Measurements from ENCODE around the gene LENEP. TPM values are rescaled to one million over a fixed set of nuclear protein-coding genes. Genes with fewer than 3 reads are reported as not detected.
A peak's percentile ranks its signal among the peaks of the same experiment; 100 is the strongest.
"Not testable (repeated sequence)": the region's sequence is repeated elsewhere in the genome, so short reads cannot be mapped to it uniquely, and the experiment has no call there.

Gene LENEP
- polyA plus RNA-seq, 1 experiment, result not detected

- no peak for DNase-seq (ENCODE audit: low read depth)
- ChIA-PET POLR2A (no interaction called here), CTCF (no interaction called here)
- Histone ChIP-seq H3K36me3 (ENCODE audit: control insufficient read depth, insufficient read depth, low read length) (peaks cover 17% of the 10 kb centered on the region), H3K27me3 (ENCODE audit: control insufficient read depth, insufficient read depth, low read length) (no peaks in the 10 kb centered on the region), H3K4me3 (ENCODE audit: low read depth, low read length) (no peak overlapping the region)
- TF ChIP-seq CTCF (IDR thresholded peaks at IDR 0.05; ENCODE audit: insufficient read depth, low read depth, low read length), result no peak
Observed at GRCh38 chr1:154990276-154990675, 3.1 kb upstream of the LENEP start.

- TF ChIP-seq CTCF (IDR thresholded peaks at IDR 0.05; ENCODE audit: insufficient read depth, low read depth, low read length), result peak; percentile 28
- Histone ChIP-seq H3K27me3 (ENCODE audit: control insufficient read depth, insufficient read depth, low read length) (no peaks in the 10 kb centered on the region), H3K36me3 (ENCODE audit: control insufficient read depth, insufficient read depth, low read length) (peaks cover 14% of the 10 kb centered on the region), H3K4me3 (ENCODE audit: low read depth, low read length) (no peak overlapping the region)
- CTCF ChIA-PET, result interaction anchor here (0.6 to 9.0 kb wide), 6 partner anchors 10 to 96 kb away, joined by 3 to 95 read pairs (median 10); partner anchors contain the start of genes ADAM15, FLAD1 and PBXIP1
- DNase-seq (ENCODE audit: low read depth), result no peak
- POLR2A ChIA-PET, result no interaction called here
Observed at GRCh38 chr1:154992721-154993571, 440 bp upstream of the LENEP start.

- DNase-seq (ENCODE audit: low read depth), result no peak
- ChIA-PET POLR2A (interaction anchor here (0.5 to 0.6 kb wide), 2 partner anchors 28 to 1717 kb away, joined by 3 to 4 read pairs; no protein-coding TSS in a partner anchor), CTCF (interaction anchor here (1.1 to 9.0 kb wide), 8 partner anchors 11 to 57 kb away, joined by 3 to 95 read pairs (median 6); partner anchors contain the start of genes ADAM15, FLAD1, PBXIP1 and SHC1)
- no peak overlapping the region for H3K4me3 ChIP-seq (ENCODE audit: low read depth, low read length)
- TF ChIP-seq CTCF (IDR thresholded peaks at IDR 0.05; ENCODE audit: insufficient read depth, low read depth, low read length), result no peak
- H3K36me3 ChIP-seq (ENCODE audit: control insufficient read depth, insufficient read depth, low read length), result peaks cover 5% of the 10 kb centered on the region; the same call in 1 of the 2 replicates
- H3K27me3 ChIP-seq (ENCODE audit: control insufficient read depth, insufficient read depth, low read length), result no peaks in the 10 kb centered on the region
Observed at GRCh38 chr1:154994269-154994587, 842 bp downstream of the LENEP start.

GRCh38 chr1:154994591-154994990 is 1.2 kb downstream of the LENEP start:
- TF ChIP-seq CTCF (IDR thresholded peaks at IDR 0.05; ENCODE audit: insufficient read depth, low read depth, low read length), result no peak
- peaks cover 3% of the 10 kb centered on the region; the same call in 1 of the 2 replicates for H3K36me3 ChIP-seq (ENCODE audit: control insufficient read depth, insufficient read depth, low read length)
- ChIA-PET CTCF (interaction anchor here (1.1 to 9.0 kb wide), 8 partner anchors 11 to 51 kb away, joined by 3 to 95 read pairs (median 11); partner anchors contain the start of genes FLAD1, PBXIP1 and SHC1), POLR2A (interaction anchor here (0.6 kb wide), 1 partner anchor 1717 kb away, joined by 3 read pairs; no protein-coding TSS in a partner anchor)
- no peak overlapping the region for H3K4me3 ChIP-seq (ENCODE audit: low read depth, low read length)
- no peak for DNase-seq (ENCODE audit: low read depth)
- no peaks in the 10 kb centered on the region for H3K27me3 ChIP-seq (ENCODE audit: control insufficient read depth, insufficient read depth, low read length)

GRCh38 chr1:154995301-154995983 is 2.1 kb downstream of the LENEP start:
- ChIA-PET POLR2A (interaction anchor here (0.7 kb wide), 1 partner anchor 368 kb away, joined by 14 read pairs; no protein-coding TSS in a partner anchor), CTCF (interaction anchor here (0.7 to 9.0 kb wide), 12 partner anchors 8 to 516 kb away, joined by 3 to 95 read pairs (median 7); partner anchors contain the start of genes FLAD1, PBXIP1, PYGO2 and SHC1)
- not testable (repeated sequence) for H3K27me3 ChIP-seq (ENCODE audit: control insufficient read depth, insufficient read depth, low read length); DNase-seq (ENCODE audit: low read depth); H3K36me3 ChIP-seq (ENCODE audit: control insufficient read depth, insufficient read depth, low read length); H3K4me3 ChIP-seq (ENCODE audit: low read depth, low read length)
- peak; percentile 56 for TF ChIP-seq CTCF (IDR thresholded peaks at IDR 0.05; ENCODE audit: insufficient read depth, low read depth, low read length)
